ENCODE data around the gene ING3.
"Not testable (repeated sequence)": the region's sequence is repeated elsewhere in the genome, so short reads cannot be mapped to it uniquely, and the experiment has no call there.

ING3 gene

DNA sequence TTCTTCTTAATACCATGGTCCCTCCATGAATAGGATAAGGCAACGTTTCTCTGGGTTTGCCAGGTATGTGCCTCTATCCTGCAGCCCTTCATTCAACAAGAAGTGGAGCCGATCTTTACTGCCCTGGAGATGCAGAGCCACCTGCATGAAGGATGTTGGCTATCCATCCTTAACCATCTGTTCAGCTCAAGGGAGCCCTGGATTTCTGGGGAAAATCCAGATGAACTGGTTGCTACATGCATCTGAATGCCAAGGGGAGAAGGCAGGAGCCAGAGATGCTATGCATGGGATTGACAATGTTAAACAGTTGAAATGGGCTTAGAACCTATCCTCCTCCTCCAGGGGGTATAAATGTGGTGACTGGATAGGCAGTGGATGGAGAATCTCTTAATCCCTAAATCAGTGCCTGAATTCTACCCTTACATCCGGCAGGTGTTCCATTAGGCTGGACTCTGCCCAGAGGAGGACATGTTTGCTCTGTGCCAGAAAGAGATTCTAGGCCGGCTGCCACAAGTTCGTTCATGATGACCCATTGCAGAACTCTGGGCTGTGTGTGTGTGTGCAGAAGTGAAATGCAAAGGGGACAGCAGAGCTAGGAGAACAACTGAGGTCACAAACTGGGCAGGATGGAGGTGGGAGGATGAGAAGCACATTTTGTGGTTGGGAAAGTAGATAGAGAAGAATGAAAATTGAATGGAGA is 53.6 kb downstream of the ING3 start:
- no peak for DNase-seq

DNA sequence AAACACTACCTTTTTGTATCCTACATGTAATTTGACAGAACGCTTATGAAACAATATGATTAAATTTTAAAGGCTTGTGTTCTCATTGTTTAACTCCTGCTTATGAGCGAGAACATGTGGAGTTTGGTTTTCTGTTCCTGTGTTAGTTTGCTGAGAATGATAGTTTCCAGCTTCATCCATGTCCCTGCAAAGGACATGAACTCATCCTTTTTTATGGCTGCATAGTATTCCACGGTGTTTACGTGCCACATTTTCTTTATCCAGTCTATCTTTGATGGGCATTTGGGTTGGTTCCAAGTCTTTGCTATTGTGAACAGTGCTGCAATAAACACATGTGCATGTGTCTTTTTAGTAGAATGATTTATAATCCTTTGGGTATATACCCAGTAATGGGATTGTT is 54.5 kb downstream of the ING3 start:
- not testable (repeated sequence) for DNase-seq

GRCh38 chr7:121005996-121006584 is 55.5 kb downstream of the ING3 start:
- DNase-seq = no peak

DNA sequence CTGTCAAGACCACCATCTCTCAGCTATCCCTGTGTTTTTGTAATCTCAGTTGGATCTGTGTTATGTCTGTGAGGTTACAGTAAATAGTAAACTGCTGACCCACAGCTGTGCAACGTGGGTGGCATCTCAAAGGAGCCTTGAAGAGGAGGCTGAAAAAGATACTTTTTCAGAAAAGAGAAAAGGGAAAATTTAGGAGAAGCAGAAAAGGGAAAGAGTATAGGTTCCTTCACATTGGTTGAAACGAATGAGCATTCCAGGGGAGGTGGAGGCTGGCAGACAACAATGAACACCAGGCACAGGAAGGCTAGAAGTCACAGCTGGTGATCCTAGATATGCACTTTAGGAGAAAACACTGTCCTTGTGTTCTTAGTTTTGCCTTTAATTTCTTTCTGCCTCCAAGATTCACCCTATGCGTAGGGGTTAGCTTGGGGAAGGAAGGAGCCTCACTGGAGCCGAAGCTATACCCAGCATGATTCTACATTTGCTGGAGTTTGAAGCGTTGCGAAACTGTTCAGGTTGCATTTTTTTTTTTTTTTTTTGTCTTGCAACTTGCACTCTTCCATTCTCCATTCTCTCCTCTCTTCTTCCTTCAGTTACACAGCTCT is 56.2 kb downstream of the ING3 start:
- no peak for DNase-seq

- DNase-seq = no peak
These were observed 58.2 kb downstream of the ING3 start for GRCh38 chr7:121008816-121009215.

- no peak for DNase-seq
These were observed 60.8 kb downstream of the ING3 start for GRCh38 chr7:121011401-121011800.

- DNase-seq = no peak
These were observed 61.7 kb downstream of the ING3 start for GRCh38 chr7:121012170-121012874.

DNA sequence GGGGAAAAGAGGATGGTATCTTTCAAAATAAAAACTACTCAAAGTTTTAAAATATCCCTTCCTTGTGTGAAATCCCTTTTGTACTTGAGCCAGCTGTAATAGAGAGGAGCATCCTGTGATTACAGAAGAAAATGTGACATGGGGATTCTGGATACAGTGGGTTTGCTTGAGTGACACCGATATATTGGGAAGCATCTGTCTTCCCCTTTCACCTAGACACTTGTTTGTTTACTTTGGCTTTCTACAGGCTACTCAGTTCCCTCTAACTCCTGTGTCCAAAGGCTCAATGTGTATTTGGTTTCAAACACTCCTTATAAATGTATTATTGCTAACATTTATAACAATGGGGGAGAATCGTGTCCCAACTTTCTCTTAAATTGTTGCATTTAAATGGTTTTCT is 62.3 kb downstream of the ING3 start:
- no peak for DNase-seq

- DNase-seq = no peak
These were observed 65.0 kb downstream of the ING3 start for GRCh38 chr7:121015560-121015959.

GRCh38 chr7:121016966-121017365 is 66.4 kb downstream of the ING3 start:
- DNase-seq = no peak

- DNase-seq = no peak
These were observed 67.0 kb downstream of the ING3 start for GRCh38 chr7:121017586-121017985.

DNA sequence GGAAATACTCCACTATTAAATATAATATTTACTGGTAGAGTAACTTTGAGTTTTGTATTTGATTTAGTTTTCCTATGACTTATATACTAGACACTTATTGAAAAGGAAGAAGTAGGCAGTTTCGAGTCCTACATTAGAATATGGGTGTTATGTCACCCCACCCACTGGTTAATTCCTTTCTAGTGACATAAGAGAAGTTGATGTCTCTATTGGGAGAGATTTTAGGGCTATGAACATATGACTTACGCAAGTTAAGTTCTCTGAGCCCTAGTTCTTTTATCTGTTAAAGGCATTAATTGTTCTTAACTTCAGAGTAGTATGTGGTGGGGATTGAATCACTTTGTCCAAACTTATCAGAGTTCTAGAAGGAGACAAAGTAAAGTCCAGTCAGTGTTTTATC is 68.4 kb downstream of the ING3 start:
- DNase-seq = no peak

DNA sequence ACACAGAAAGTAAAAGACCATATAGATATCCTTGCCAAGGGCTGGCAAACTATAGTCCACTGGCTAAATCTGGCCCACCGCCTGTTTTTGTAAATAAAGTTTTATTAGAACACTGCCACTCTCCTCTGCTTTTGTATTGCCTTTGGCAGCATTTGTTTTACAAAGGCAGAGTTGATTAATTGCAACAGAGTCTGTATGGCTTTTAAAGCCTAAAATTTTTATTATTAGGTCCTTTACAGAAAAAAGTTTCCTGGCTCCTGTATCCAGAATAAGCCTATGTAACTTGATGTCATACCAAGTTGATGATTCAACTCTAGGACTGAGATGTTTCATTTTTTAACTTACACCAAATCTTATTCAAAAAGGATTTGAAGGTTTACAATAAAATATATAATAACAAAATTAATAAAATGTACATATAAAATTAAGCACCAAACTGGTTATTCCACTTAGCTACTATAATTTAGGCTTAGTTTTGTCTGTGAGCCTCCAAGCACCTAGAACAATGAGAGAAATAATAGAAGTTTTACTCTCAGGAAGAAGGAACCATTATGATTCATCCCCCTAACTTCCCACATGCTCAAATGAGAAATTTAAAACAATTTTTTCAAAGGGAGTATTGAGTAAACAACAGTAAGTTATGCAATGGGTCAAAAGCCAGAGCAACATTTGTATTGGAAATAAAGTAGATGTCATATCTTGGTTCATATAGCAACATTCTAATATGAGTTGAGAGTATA is 69.8 kb downstream of the ING3 start:
- no peak for DNase-seq

- DNase-seq = no peak
These were observed 70.7 kb downstream of the ING3 start for GRCh38 chr7:121020989-121021969.

DNA sequence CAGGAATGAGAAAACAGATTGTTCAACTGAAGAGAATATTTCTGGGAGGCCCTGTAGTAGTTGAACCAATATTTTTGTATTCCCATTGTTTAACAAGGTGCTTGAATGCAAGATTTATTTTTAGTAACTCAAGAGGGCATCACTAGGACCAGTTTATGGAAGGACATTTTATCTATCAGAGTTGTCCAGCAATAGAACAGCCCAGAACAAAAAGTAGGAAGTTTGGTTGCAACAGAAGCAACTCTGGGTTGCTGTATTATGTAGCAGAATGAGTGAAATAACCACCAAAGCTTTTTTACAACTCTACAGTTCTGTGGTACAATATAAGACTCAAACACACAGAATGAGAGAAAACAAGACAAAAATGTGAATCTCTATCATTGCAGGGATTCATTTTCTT is 72.6 kb downstream of the ING3 start:
- DNase-seq = no peak

- DNase-seq = no peak
These were observed 73.3 kb downstream of the ING3 start for GRCh38 chr7:121023683-121024511.

DNA sequence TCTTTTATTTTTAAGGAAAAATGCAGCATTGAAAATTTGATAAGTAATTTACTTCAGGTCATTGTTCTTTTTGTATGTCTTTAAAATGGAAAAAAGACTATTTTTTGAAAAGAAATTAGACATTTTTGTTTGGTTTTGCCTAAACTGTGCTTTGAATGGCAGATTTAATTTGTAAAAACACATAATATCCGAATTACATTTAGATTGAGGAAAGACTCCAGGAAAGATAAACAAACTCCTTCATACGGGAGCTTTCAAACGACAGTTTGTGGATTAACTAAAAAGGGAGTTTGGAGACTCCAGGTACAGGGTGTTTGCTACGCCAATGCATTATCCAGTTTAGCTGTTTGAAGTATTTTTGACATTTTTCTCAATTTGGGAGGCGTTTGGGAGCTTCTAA is 74.0 kb downstream of the ING3 start:
- DNase-seq = no peak

DNA sequence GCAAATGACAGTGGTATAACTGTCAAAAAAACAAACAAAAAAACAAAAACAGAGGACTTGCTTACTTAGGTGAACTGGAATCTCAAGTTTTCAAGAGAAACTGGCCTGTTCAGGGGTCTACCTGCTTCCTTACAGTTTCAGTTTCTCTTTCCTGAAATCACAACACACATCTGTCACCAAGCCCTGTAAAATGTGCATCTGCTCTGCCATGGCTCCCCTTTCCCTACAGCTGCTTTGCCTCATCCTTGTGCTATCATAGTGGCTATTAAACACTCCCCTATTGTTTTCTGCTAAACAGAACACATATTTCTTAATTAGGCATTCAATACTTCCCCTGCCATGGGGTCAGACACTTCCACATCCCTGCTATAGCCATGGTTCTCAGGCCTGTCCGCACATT is 75.6 kb downstream of the ING3 start:
- DNase-seq = no peak

GRCh38 chr7:121026577-121027111 is 76.1 kb downstream of the ING3 start:
- DNase-seq = no peak
